Measurements from ENCODE around the gene PRPF4. TPM values are rescaled to one million over a fixed set of nuclear protein-coding genes. Genes with fewer than 3 reads are reported as not detected.

Gene PRPF4
- total RNA-seq, 1 experiment from 2014 or later, result 32.4 TPM

GRCh38 chr9:113328045-113328782 is 52.8 kb downstream of the PRPF4 start:
- ChIA-PET CTCF (no interaction called here), POLR2A (no interaction called here)
- no peaks in the 10 kb centered on the region for H3K4me1 Mint-ChIP-seq
- H3K27ac Mint-ChIP-seq, result no peak overlapping the region
- no peaks in the 10 kb centered on the region for H3K9me3 Mint-ChIP-seq
- no peak overlapping the region for H3K4me3 Mint-ChIP-seq
- H3K36me3 Mint-ChIP-seq, result no peaks in the 10 kb centered on the region
- H3K27me3 Mint-ChIP-seq (ENCODE audit: low read depth), result peaks cover 6% of the 10 kb centered on the region; the same call in 1 of the 2 replicates
- DNase-seq (ENCODE audit: low spot score), result no peak
- no peak for ATAC-seq
- TF ChIP-seq ZNF671 (CRISPR knock-in tag; IDR thresholded peaks at IDR 0.05), result no peak
- TF ChIP-seq NR2C2 (CRISPR knock-in tag; IDR thresholded peaks at IDR 0.05), result no peak

- H3K36me3 Mint-ChIP-seq, result no peaks in the 10 kb centered on the region
- TF ChIP-seq ZSCAN18 (CRISPR knock-in tag; IDR thresholded peaks at IDR 0.05), result no peak
- no peak for TF ChIP-seq MLX (CRISPR knock-in tag; IDR thresholded peaks at IDR 0.05)
- no peak for TF ChIP-seq CTCF (IDR thresholded peaks at IDR 0.05)
- TF ChIP-seq NFYB (CRISPR knock-in tag; conservative IDR thresholded peaks at IDR 0.05; ENCODE audit: low read depth), result no peak
- TF ChIP-seq ZNF416 (CRISPR knock-in tag; IDR thresholded peaks at IDR 0.05), result no peak
- no peak for TF ChIP-seq RORB (CRISPR knock-in tag; IDR thresholded peaks at IDR 0.05)
- no peak for TF ChIP-seq E2F1 (CRISPR knock-in tag; IDR thresholded peaks at IDR 0.05)
- TF ChIP-seq SMAD3 (CRISPR knock-in tag; IDR thresholded peaks at IDR 0.05; ENCODE audit: borderline replicate concordance), result no peak
- TF ChIP-seq USF1 (CRISPR knock-in tag; IDR thresholded peaks at IDR 0.05), result no peak
- TF ChIP-seq ZNF512 (CRISPR knock-in tag; IDR thresholded peaks at IDR 0.05; ENCODE audit: borderline replicate concordance), result no peak
- no peak for TF ChIP-seq NR1H2 (CRISPR knock-in tag; IDR thresholded peaks at IDR 0.05)
- no peak for TF ChIP-seq CREM (CRISPR knock-in tag; IDR thresholded peaks at IDR 0.05)
- no peak for TF ChIP-seq ZNF671 (CRISPR knock-in tag; IDR thresholded peaks at IDR 0.05)
- TF ChIP-seq ETV6 (CRISPR knock-in tag; IDR thresholded peaks at IDR 0.05), result no peak
- ChIA-PET CTCF (no interaction called here), POLR2A (no interaction called here)
- no peak for ATAC-seq
- no peaks in the 10 kb centered on the region for H3K4me1 Mint-ChIP-seq
- no peaks in the 10 kb centered on the region for H3K9me3 Mint-ChIP-seq
- no peak overlapping the region for H3K27ac Mint-ChIP-seq
- peaks cover 12% of the 10 kb centered on the region for H3K27me3 Mint-ChIP-seq (ENCODE audit: low read depth)
- H3K4me3 Mint-ChIP-seq, result no peak overlapping the region
- DNase-seq (ENCODE audit: low spot score), result no peak
Measured at GRCh38 chr9:113331780-113332179, 56.3 kb downstream of the PRPF4 start.

All from WTC11 (cell line).